ENCODE measurements around the gene ADORA1.

Gene ADORA1

GRCh38 chr1:203146537-203146936 lies 19.0 kb downstream of the ADORA1 start:
- H3K4me3 ChIP-seq (replicated peaks in 1 of 2; ENCODE audit: low read depth in 2 of 2, low read length in 2 of 2) = no peak overlapping the region
- no peak for TF ChIP-seq CTCF (IDR thresholded peaks at IDR 0.05; ENCODE audit: low read depth, low read length)
- no peak for DNase-seq (ENCODE audit: low read depth in 2 of 2)

GRCh38 chr1:203147376-203147775 lies 19.9 kb downstream of the ADORA1 start:
- TF ChIP-seq CTCF (IDR thresholded peaks at IDR 0.05; ENCODE audit: low read depth, low read length) = no peak
- DNase-seq (ENCODE audit: low read depth in 2 of 2) = no peak

GRCh38 chr1:203148127-203148526 lies 20.6 kb downstream of the ADORA1 start:
- no peak overlapping the region for H3K4me3 ChIP-seq (replicated peaks in 1 of 2; ENCODE audit: low read depth in 2 of 2, low read length in 2 of 2)
- no peak for DNase-seq (ENCODE audit: low read depth in 2 of 2)
- TF ChIP-seq CTCF (IDR thresholded peaks at IDR 0.05; ENCODE audit: low read depth, low read length) = peak; percentile 23

More at GRCh38 chr1:203147376-203147775, 19.9 kb downstream of the ADORA1 start:
- H3K4me3 ChIP-seq (replicated peaks in 1 of 2; ENCODE audit: low read depth in 2 of 2, low read length in 2 of 2) = no peak overlapping the region

- no peak for DNase-seq (ENCODE audit: low read depth in 2 of 2)
- H3K4me3 ChIP-seq (replicated peaks in 1 of 2; ENCODE audit: low read depth in 2 of 2, low read length in 2 of 2) = no peak overlapping the region
- TF ChIP-seq CTCF (IDR thresholded peaks at IDR 0.05; ENCODE audit: low read depth, low read length) = no peak
These were observed 21.1 kb downstream of the ADORA1 start for GRCh38 chr1:203148579-203148978.

GRCh38 chr1:203149188-203149840 lies 21.8 kb downstream of the ADORA1 start:
- no peak for DNase-seq (ENCODE audit: low read depth in 2 of 2)
- no peak for TF ChIP-seq CTCF (IDR thresholded peaks at IDR 0.05; ENCODE audit: low read depth, low read length)
- H3K4me3 ChIP-seq (replicated peaks in 1 of 2; ENCODE audit: low read depth in 2 of 2, low read length in 2 of 2) = no peak overlapping the region

- H3K4me3 ChIP-seq (replicated peaks in 1 of 2; ENCODE audit: low read depth in 2 of 2, low read length in 2 of 2) = no peak overlapping the region
- no peak for DNase-seq (ENCODE audit: low read depth in 2 of 2)
- no peak for TF ChIP-seq CTCF (IDR thresholded peaks at IDR 0.05; ENCODE audit: low read depth, low read length)
These were observed 23.2 kb downstream of the ADORA1 start for GRCh38 chr1:203150511-203151297.

Data from cardiac fibroblast (primary cell).